Stomach (tissue), 9 donors: ENCODE data around the gene SLC10A4. TPM values are rescaled to one million over a fixed set of nuclear protein-coding genes. Genes with fewer than 3 reads are reported as not detected.
A peak's percentile ranks its signal among the peaks of the same experiment; 100 is the strongest.

Source experiments
- DNase-seq, 2 donors: peaks; one replicate each; pipeline versions ENCODE4 v3.0.0 to v3.0.0-alpha.2; 2013 to 2019
- H3K27ac ChIP-seq, 5 donors: fragments of 200-600 bp in 4 of 5; sonication (generic) in 4 of 5; one replicate each; pipeline ENCODE4 v1.5.1; 2013 to 2019; ENCODE audit warnings: mild to moderate bottlenecking in 1 of 5, moderate library complexity in 1 of 5
- H3K27me3 ChIP-seq, 3 donors: fragments of 200-600 bp; sonication (generic); one replicate each; pipeline ENCODE4 v1.5.1; 2017 to 2019; ENCODE audit warnings: mixed run types in 1 of 3
- H3K36me3 ChIP-seq, 4 donors: fragments of 200-600 bp; sonication (generic); 1 replicate in 3 of 4; 2 replicates in 1 of 4; pipeline ENCODE4 v1.5.1; 2016 to 2019
- H3K4me1 ChIP-seq, 4 donors: fragments of 200-600 bp; sonication (generic); one replicate each; pipeline ENCODE4 v1.5.1; 2016 to 2019
- H3K4me3 ChIP-seq, 4 donors: fragments of 200-600 bp; sonication (generic) in 3 of 4; one replicate each; pipeline ENCODE4 v1.5.1; 2016 to 2019; ENCODE audit warnings: mild to moderate bottlenecking in 1 of 4
- H3K9me3 ChIP-seq, 4 donors: fragments of 200-600 bp; sonication (generic); one replicate each; pipeline ENCODE4 v1.5.1; 2016 to 2019
- CTCF ChIP-seq, 7 experiments: fragments of 450-650 bp in 4 of 7; fragments of 200-600 bp in 3 of 7; sonication (generic) in 3 of 7; IDR thresholded peaks; one replicate each; pipeline ENCODE4 v1.5.1; 2016 to 2019; ENCODE audit warnings: antibody characterized with exemption in 7 of 7, control low read depth in 2 of 7, mild to moderate bottlenecking in 1 of 7
- EP300 ChIP-seq: sonication (generic); formaldehyde crosslinking; IDR thresholded peaks from one replicate; pipeline ENCODE4 v1.6.1; 2017; ENCODE audit warnings: antibody characterized with exemption
- POLR2A ChIP-seq, 4 donors: fragments of 450-650 bp; IDR thresholded peaks; one replicate each; pipeline ENCODE4 v1.6.1; 2016; ENCODE audit warnings: antibody characterized with exemption in 4 of 4, control low read depth in 2 of 4, mild to moderate bottlenecking in 1 of 4, moderate library complexity in 1 of 4
- POLR2AphosphoS5 ChIP-seq, 3 donors: sonication (generic); formaldehyde crosslinking; IDR thresholded peaks; one replicate each; pipeline ENCODE4 v1.6.1; 2016; ENCODE audit warnings: antibody characterized with exemption in 3 of 3
- whole genome bisulfite sequencing, 5 donors: extraction: QIAGEN DNeasy Blood & Tissue Kit in 3 of 5; methylation state at CpG; one replicate each; pipeline versions ENCODE4 v1.1.5 to v1.1.7; 2013 to 2018; 5-methylcytosine and 5-hydroxymethylcytosine counted together
- intact Hi-C: fragments of 100-400 bp; cut with DNase I; formaldehyde crosslinking; loops from one replicate; pipeline ENCODE4 v1.15.1; 2023; ENCODE audit warnings: low total_unique reads
- polyA plus RNA-seq, 3 donors: library from polyadenylated mRNA; stranded (reverse); fragments of 200-250 nt; gene quantifications; one replicate each; pipeline ENCODE4 v1.2.3, GENCODE V29; 2013
- total RNA-seq, 5 donors: library from RNA; depleted of rRNA; stranded (reverse); fragments of >200 nt; gene quantifications; one replicate each; pipeline versions ENCODE4 v1.1.0 to v1.2.3, GENCODE V29; 2014 to 2016
- donor health status: healthy with polysubstance abuse.
- donor health status: Bipolar disorder and iron deficiency.
- donor health status: healthy.

The SLC10A4 gene
- total and polyA plus RNA-seq, 8 donors = 0.38 to 1.7 (median 0.73) TPM; not detected in 5

DNA sequence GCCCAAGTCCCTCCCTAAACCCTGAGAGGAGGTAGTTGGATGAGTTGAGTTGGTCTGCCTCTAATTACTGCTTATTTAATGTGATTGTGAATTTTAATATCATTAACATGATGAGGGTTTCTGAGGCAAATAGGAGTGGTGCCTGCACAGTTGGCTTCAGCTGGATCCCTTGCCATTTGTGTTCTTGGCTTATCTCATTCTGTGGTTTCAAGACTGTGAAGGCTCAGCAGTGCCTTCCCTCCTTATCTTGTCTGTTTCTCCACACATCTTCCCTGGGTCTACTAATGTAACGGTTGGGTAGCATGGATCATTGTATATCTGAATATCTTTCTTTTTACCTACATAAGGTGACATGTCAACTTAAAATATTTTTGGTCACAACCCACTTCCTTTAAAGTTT is 1.6 kb upstream of the SLC10A4 start:
- DNase-seq = peak in 1 of 2 donors; percentile 14
- no peak for TF ChIP-seq EP300
- TF ChIP-seq POLR2AphosphoS5 (IDR thresholded peaks at IDR 0.05) = no peak
- TF ChIP-seq CTCF (IDR thresholded peaks at IDR 0.05) = no peak
- no peaks in the 10 kb centered on the region for H3K9me3 ChIP-seq
- H3K4me3 ChIP-seq = no peak overlapping the region
- H3K27ac ChIP-seq = no peak overlapping the region
- H3K27me3 ChIP-seq = peaks cover 0 to 62% (median 29%) of the 10 kb centered on the region in 3 donors
- no peaks in the 10 kb centered on the region for H3K36me3 ChIP-seq
- 75 to 95% (median 83%) methylated on average over 1 of the region's 1 CpG for WGBS, 5 donors
- H3K4me1 ChIP-seq = peaks cover 9 to 19% (median 13%) of the 10 kb centered on the region in 4 donors
- intact Hi-C loops = no loop called here

DNA sequence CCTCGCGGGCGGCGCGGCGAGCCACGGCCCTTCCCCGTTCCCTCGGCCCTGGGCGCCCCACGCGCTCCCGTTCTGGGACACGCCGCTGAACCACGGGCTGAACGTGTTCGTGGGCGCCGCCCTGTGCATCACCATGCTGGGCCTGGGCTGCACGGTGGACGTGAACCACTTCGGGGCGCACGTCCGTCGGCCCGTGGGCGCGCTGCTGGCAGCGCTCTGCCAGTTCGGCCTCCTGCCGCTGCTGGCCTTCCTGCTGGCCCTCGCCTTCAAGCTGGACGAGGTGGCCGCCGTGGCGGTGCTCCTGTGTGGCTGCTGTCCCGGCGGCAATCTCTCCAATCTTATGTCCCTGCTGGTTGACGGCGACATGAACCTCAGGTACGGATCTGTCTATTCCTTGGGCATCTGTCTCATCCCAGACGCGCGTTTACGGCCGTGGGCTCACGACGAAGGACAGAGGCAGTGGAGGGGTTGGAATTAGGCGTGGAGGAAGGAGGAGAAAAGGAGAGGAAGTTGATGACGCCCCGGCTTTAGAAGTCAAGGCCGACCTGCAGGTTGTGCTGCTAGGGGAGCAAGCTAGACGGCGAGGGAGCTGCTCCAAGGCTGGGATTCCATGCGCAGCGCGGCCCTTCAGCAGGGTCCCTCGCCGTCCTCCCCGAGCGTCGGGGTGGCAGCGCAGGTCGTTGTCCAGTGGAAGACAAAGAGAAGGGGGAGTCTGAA is 792 bp downstream of the SLC10A4 start:
- WGBS, 5 donors = 7 to 21% (median 10%) methylated on average over 24 to 66 of the region's 66 CpGs
- Histone ChIP-seq H3K4me3 (peak overlapping the region; percentile 31 to 55 (median 43)), H3K27ac (no peak overlapping the region), H3K9me3 (no peaks in the 10 kb centered on the region), H3K27me3 (peaks cover 0 to 85% (median 36%) of the 10 kb centered on the region in 3 donors), H3K4me1 (peaks cover 9 to 19% (median 13%) of the 10 kb centered on the region in 4 donors), H3K36me3 (no peaks in the 10 kb centered on the region)
- TF ChIP-seq CTCF (IDR thresholded peaks at IDR 0.05) (no peak), POLR2A (IDR thresholded peaks at IDR 0.05) (no peak), POLR2AphosphoS5 (IDR thresholded peaks at IDR 0.05) (no peak), EP300 (no peak)
- intact Hi-C loops = no loop called here
- DNase-seq = peak in 1 of 2 donors; percentile 64

- Histone ChIP-seq H3K9me3 (no peaks in the 10 kb centered on the region), H3K27ac (no peak overlapping the region), H3K4me1 (peaks cover 10 to 21% (median 17%) of the 10 kb centered on the region in 4 donors), H3K27me3 (peaks cover 0 to 92% (median 39%) of the 10 kb centered on the region in 3 donors), H3K36me3 (no peaks in the 10 kb centered on the region), H3K4me3 (no peak overlapping the region)
- no peak for TF ChIP-seq POLR2A (IDR thresholded peaks at IDR 0.05)
- peak in 1 of 2 donors; percentile 11 for DNase-seq
- WGBS, 5 donors = 30 to 44% (median 38%) methylated on average over 22 of the region's 22 CpGs
- intact Hi-C loops = no loop called here
Measured at GRCh38 chr4:48484494-48485168, 1.5 kb downstream of the SLC10A4 start.

DNA sequence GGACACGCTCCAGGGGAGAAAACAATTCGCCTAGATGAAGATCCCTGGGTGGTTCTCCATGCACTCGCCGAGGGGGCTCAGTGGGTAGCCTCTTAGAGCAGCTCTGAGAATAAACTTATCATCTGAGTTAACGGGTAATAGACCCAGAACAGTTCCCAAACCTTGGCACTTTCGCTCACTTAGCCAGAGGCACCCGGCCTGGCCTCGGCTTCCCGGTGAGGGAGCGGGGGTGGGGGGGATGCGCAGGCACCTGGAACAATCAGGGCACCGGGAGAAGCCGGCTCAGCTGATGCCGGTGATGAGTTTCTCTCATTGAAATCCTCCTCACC is 6.5 kb downstream of the SLC10A4 start:
- 10 to 27% (median 12%) methylated on average over 14 of the region's 14 CpGs for WGBS, 5 donors
- Histone ChIP-seq H3K27ac (no peak overlapping the region), H3K36me3 (no peaks in the 10 kb centered on the region), H3K4me3 (peak overlapping the region; percentile 38 to 57 (median 40)), H3K4me1 (peaks cover 15 to 21% (median 19%) of the 10 kb centered on the region in 4 donors), H3K9me3 (peaks cover 0 to 13% (median 0%) of the 10 kb centered on the region in 4 donors), H3K27me3 (peaks cover 13 to 74% (median 39%) of the 10 kb centered on the region in 3 donors)
- TF ChIP-seq POLR2AphosphoS5 (IDR thresholded peaks at IDR 0.05) (no peak), POLR2A (IDR thresholded peaks at IDR 0.05) (no peak), EP300 (no peak), CTCF (IDR thresholded peaks at IDR 0.05) (no peak)
- intact Hi-C loops = no loop called here
- DNase-seq = no peak
